Panc1 (cell line): ENCODE data around the gene ROR1.

Experiments used
- POLR2AphosphoS5 ChIP-seq: IDR thresholded peaks from 2 replicates; pipeline ENCODE4 v1.6.1; 2012; ENCODE audit warnings: mild to moderate bottlenecking, low read depth, low read length, moderate library complexity
- REST ChIP-seq, 2 experiments: IDR thresholded peaks; 2 replicates each; pipeline ENCODE4 v1.6.1; 2011 to 2012; ENCODE audit warnings: low read depth in 2 of 2, control low read depth in 1 of 2, low read length in 1 of 2, mild to moderate bottlenecking in 1 of 2, moderate library complexity in 1 of 2; ENCODE audit not compliant: insufficient read depth in 1 of 2
- TCF7L2 ChIP-seq: IDR thresholded peaks from 2 replicates; pipeline ENCODE4 v1.6.1; 2011; ENCODE audit warnings: mild to moderate bottlenecking, low read depth, low read length, inconsistent platforms
- TF ChIP-seq, protein P1 (sequence below): fragments of 450-650 bp; IDR thresholded peaks from 2 replicates; pipeline ENCODE4 v1.5.1; 2017; ENCODE audit warnings: mild to moderate bottlenecking

DNA sequence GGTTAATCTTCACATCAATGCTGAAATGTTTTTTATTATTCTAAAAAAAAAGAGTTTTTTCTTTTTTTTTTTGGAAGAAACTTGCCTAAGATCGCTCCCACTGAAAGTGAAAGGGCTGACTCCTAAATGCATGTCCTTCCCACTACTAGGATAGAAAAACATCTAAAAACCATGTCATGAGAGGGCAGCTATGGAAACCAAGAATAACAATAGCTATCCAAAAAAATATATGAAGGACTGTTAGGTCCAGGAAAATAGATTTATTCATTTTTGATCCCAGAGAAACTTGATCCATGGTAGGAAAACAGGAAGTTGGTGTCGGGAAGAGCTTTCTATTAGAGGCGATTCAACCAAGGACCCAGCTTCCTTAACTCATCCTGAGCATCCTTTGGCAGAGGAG, 23.1 kb upstream of the ROR1 start:
- TF ChIP-seq, protein P1, sequence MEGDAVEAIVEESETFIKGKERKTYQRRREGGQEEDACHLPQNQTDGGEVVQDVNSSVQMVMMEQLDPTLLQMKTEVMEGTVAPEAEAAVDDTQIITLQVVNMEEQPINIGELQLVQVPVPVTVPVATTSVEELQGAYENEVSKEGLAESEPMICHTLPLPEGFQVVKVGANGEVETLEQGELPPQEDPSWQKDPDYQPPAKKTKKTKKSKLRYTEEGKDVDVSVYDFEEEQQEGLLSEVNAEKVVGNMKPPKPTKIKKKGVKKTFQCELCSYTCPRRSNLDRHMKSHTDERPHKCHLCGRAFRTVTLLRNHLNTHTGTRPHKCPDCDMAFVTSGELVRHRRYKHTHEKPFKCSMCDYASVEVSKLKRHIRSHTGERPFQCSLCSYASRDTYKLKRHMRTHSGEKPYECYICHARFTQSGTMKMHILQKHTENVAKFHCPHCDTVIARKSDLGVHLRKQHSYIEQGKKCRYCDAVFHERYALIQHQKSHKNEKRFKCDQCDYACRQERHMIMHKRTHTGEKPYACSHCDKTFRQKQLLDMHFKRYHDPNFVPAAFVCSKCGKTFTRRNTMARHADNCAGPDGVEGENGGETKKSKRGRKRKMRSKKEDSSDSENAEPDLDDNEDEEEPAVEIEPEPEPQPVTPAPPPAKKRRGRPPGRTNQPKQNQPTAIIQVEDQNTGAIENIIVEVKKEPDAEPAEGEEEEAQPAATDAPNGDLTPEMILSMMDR = no peak
- TF ChIP-seq REST (IDR thresholded peaks at IDR 0.05; ENCODE audit: insufficient read depth in 1 of 2, low read depth in 2 of 2, low read length in 1 of 2) (no peak), POLR2AphosphoS5 (no peak), TCF7L2 (no peak)
